Smooth muscle cell of the brain vasculature (primary cell): ENCODE measurements around the gene FGF12.
A peak's percentile ranks its signal among the peaks of the same experiment; 100 is the strongest.
"Not testable (repeated sequence)": the region's sequence is repeated elsewhere in the genome, so short reads cannot be mapped to it uniquely, and the experiment has no call there.

Experiments used
- DNase-seq: peaks from one replicate; pipeline ENCODE4 v3.0.0-alpha.2; 2012; ENCODE audit warnings: low read depth, low spot score

The FGF12 gene

GRCh38 chr3:192578729-192579128 is 148.6 kb downstream of the FGF12 start:
- DNase-seq, result no peak

GRCh38 chr3:192577811-192578210 is 149.5 kb downstream of the FGF12 start:
- no peak for DNase-seq

- DNase-seq, result no peak
These were observed 150.1 kb downstream of the FGF12 start for GRCh38 chr3:192577271-192577670.

GRCh38 chr3:192576704-192577103 is 150.6 kb downstream of the FGF12 start:
- not testable (repeated sequence) for DNase-seq

- DNase-seq, result no peak
These were observed 151.3 kb downstream of the FGF12 start for GRCh38 chr3:192575879-192576506.

- DNase-seq, result no peak
These were observed 154.1 kb downstream of the FGF12 start for GRCh38 chr3:192573240-192573639.

GRCh38 chr3:192570821-192571791 is 156.2 kb downstream of the FGF12 start:
- no peak for DNase-seq

- no peak for DNase-seq
These were observed 157.0 kb downstream of the FGF12 start for GRCh38 chr3:192570315-192570714.

DNA sequence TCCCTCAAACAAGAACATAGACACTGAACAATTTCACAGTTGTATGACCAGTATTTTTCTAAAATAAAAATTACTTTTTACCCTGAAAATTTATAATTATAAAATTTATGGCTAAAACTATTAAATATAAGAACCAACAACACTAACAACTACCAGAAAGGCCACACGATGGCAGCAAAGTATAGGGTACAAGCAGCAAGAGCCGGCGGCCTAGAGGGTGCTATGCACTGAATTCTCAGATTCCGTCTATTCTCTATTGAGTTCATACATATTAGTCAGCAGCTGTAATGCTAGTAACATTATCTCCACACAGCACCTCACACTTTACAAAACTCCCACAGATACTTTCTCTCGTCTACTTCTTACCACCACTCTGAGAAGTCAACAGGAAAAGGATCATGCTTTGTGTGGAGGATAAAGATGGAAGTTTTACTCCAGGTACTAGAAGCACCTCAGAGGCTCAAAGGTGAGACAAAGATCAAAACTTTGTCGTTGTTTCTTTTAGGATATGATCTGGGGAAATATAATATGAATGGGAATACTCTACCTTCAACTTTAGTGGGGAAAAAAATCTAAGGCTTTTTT is 160.5 kb downstream of the FGF12 start:
- peak; percentile 37 for DNase-seq

- DNase-seq, result no peak
These were observed 162.7 kb downstream of the FGF12 start for GRCh38 chr3:192564611-192565010.

- DNase-seq, result no peak
These were observed 163.9 kb downstream of the FGF12 start for GRCh38 chr3:192563417-192563816.

DNA sequence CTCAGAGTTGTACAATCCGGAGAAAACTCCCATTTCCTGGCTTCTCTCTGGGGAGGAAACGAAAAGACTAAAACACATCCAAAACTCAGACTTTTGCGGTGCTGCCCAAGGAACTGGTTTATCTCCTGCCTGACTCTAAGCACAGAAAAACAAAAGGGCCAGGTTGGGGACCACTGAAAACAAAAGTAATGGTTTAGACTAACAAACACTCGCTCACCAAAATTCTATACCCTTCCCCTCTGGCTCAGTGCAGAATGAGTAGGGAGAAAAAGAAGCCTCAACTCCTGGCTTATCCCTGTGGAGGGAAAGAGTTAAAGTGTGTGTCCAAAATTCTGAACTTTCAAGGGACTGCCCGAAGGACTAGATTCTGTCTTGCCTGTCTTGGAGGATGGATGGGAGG is 173.6 kb downstream of the FGF12 start:
- DNase-seq, result no peak

- DNase-seq, result no peak
These were observed 177.0 kb downstream of the FGF12 start for GRCh38 chr3:192550356-192550755.

- DNase-seq, result no peak
These were observed 182.0 kb downstream of the FGF12 start for GRCh38 chr3:192545333-192545732.

GRCh38 chr3:192543163-192543562 is 184.2 kb downstream of the FGF12 start:
- no peak for DNase-seq

DNA sequence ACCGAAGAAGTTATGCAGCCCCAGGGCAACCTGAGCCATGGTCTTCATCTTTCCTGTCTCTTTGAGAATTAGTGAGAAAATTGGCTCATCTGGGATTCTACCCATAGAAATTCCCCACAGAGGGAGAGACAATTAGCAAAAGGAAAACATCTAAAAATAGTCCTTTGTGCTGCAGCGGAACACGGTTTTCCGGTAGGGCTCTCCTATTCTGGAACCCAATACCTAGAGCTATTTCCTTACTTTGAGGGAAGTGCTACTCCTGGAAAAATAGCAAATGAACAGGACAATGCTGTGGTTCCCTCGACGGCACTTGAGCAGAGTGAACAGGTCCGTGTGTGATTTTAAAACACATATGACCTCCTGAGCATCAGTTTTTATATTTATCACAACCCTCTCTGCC is 210.5 kb downstream of the FGF12 start:
- DNase-seq, result no peak

DNA sequence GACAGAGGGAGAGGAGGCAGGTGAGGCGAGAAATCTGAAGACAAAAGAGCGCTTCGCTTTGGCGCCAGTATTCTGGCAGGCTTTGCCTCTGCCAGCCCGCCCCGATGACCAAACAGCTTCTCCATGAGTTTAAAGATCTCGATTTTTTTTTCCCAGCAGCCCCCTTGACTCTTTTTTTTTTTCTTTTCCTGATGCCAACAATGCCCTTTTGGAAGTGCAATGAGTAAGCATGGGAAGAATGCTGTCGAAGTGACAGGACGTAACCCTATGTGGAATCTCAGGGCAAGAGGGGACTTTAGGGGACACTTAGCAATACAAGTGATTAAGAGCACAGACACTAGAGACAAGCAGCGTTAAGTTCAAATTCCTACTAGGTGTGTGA is 211.7 kb downstream of the FGF12 start:
- no peak for DNase-seq

- DNase-seq, result no peak
These were observed 212.3 kb downstream of the FGF12 start for GRCh38 chr3:192514754-192515663.

DNA sequence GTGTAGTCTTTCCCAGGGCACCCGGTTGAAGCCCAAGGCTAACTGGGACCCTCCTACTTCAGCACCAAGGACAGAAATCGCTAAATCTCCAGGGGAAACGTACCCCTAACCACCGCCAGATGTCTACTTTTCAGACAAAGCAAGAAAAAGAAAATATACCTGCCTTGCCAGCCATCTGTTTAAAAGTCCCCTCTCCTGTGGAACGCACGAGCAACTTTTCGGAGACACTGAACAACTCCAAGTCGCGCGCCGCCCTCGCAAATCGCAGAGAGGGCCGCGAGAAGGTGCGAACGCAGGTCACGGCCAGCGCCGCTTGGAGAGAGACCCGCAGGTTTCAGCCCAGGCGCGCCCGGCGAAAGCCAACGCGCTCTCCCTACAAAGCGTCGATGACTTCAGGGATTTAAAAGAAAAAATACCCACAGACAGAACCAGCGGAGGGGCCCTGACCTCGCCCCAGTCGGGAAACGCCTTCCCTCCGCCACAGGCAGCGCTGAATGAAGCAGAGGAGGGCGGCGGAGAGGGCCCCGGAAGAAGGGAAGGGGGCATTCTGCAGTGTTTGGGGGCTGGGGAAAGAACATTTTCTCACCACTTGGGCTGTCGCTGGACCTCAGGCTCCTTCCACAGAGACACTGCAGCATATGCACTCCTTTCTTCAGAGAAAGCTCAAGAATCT is 213.1 kb downstream of the FGF12 start:
- DNase-seq, result no peak

DNA sequence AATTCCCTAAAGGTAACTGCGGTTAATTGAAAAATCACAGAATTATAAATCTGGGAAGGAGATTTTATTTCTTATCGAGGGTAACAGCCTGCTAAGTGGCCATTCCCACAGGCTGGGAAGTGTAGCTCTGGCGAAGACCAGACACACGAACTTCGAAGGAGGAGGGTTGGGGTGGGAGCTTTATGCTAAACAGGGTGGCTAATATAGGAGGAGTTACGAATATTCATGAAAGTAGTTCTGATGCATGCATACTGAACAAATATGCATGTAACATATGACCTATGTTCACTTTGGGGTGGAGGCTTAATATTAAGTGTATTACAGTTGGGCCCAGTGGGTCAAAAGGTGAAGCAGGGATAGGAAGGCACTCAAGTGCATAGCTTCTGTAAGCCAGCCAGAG is 221.6 kb downstream of the FGF12 start:
- DNase-seq, result no peak

DNA sequence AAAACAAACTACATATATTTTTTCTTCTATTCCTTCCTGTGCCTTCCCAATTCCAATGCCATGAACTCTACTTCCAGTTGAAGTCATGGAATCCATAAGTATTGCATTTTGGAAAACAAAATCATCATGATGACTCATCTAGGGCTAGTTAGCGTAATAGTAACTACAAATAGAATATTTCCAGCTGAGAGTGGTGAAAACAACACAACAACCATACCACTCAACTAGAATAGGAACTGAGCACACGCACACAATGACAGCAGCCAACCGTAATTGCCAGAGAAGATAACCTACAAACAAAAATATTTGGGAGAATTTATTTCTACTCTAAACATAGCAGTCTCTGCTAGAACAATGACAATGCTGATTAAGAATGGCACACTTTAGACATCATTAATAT is 225.9 kb downstream of the FGF12 start:
- DNase-seq, result no peak
